ENCODE results near the gene MAPK10.

- TF ChIP-seq CTCF (IDR thresholded peaks at IDR 0.05) (no peak), POLR2AphosphoS5 (IDR thresholded peaks at IDR 0.05) (no peak)
Observed at GRCh38 chr4:86114563-86114962, 245.3 kb downstream of the MAPK10 start.
